Retinal pigment epithelial cell (primary cell): ENCODE measurements around the gene SS18.

Experiments used
- DNase-seq: peaks from one replicate; pipeline ENCODE4 v3.0.0-alpha.2; 2010; ENCODE audit warnings: low read depth
- H3K4me3 ChIP-seq: 2 replicates; pipeline ENCODE4 v1.5.1; 2011; ENCODE audit warnings: mild to moderate bottlenecking, low read length, control low read depth, moderate library complexity
- TF ChIP-seq, protein P1 (sequence below): conservative IDR thresholded peaks from 2 replicates; pipeline ENCODE4 v1.5.1; 2011; ENCODE audit warnings: low read depth, low read length, control low read depth, inconsistent platforms

The SS18 gene

DNA sequence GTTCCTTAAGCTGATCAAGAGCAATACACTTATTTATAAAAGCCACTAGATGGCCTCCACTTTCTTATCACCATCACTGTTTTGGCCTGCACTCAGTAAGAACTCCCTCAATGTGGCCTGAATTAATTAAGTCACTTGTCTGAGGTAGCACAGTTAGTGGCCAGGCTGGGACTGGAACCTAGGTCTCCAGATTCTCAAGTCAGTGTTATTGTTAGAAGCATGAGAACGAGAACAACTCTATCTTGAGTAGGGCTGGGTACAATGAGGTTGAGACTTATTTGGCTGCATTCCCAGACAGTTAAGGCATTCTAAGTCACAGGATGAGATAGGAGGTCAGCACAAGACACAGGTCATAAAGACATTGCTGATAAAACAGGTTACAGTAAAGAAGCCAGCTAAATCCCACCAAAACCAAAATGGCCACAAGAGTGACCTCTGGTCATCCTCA is 115.8 kb downstream of the SS18 start:
- TF ChIP-seq, protein P1, sequence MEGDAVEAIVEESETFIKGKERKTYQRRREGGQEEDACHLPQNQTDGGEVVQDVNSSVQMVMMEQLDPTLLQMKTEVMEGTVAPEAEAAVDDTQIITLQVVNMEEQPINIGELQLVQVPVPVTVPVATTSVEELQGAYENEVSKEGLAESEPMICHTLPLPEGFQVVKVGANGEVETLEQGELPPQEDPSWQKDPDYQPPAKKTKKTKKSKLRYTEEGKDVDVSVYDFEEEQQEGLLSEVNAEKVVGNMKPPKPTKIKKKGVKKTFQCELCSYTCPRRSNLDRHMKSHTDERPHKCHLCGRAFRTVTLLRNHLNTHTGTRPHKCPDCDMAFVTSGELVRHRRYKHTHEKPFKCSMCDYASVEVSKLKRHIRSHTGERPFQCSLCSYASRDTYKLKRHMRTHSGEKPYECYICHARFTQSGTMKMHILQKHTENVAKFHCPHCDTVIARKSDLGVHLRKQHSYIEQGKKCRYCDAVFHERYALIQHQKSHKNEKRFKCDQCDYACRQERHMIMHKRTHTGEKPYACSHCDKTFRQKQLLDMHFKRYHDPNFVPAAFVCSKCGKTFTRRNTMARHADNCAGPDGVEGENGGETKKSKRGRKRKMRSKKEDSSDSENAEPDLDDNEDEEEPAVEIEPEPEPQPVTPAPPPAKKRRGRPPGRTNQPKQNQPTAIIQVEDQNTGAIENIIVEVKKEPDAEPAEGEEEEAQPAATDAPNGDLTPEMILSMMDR = no peak
- H3K4me3 ChIP-seq = no peak overlapping the region

More for the DNA sequence above, 115.8 kb downstream of the SS18 start:
- no peak for DNase-seq
